Measurements from ENCODE around the gene FFAR1. TPM values are rescaled to one million over a fixed set of nuclear protein-coding genes. Genes with fewer than 3 reads are reported as not detected.
A peak's percentile ranks its signal among the peaks of the same experiment; 100 is the strongest.

FFAR1 gene
- total and polyA plus RNA-seq, 5 donors = not detected

- no peak overlapping the region for H3K27ac ChIP-seq (ENCODE audit: low read length)
- 72% methylated on average over 9 of the region's 9 CpGs for WGBS
- no peaks in the 10 kb centered on the region for H3K27me3 ChIP-seq (ENCODE audit: control insufficient read depth, insufficient read depth)
- ATAC-seq = no peak
- H3K4me3 ChIP-seq (ENCODE audit: low read length) = no peak overlapping the region
- H3K9me3 ChIP-seq (ENCODE audit: control insufficient read depth, low read length) = no peaks in the 10 kb centered on the region
- intact Hi-C loops (cut with DNase I) = no loop called here
- DNase-seq = peak in 1 of 3 donors; percentile 27
- H3K4me1 ChIP-seq (ENCODE audit: control insufficient read depth, insufficient read depth, low read length) = peaks cover 3% of the 10 kb centered on the region
Observed at GRCh38 chr19:35315883-35316282, 31.8 kb upstream of the FFAR1 start.

- no peak for ATAC-seq
Observed at GRCh38 chr19:35316560-35316959, 31.1 kb upstream of the FFAR1 start.

GRCh38 chr19:35317464-35318043, 30.1 kb upstream of the FFAR1 start:
- DNase-seq = peak in 1 of 3 donors; percentile 28
- no peak for ATAC-seq
- intact Hi-C loops (cut with DNase I) = no loop called here
- peaks cover 3% of the 10 kb centered on the region for H3K4me1 ChIP-seq (ENCODE audit: control insufficient read depth, insufficient read depth, low read length)
- H3K27me3 ChIP-seq (ENCODE audit: control insufficient read depth, insufficient read depth) = no peaks in the 10 kb centered on the region
- H3K27ac ChIP-seq (ENCODE audit: low read length) = no peak overlapping the region
- no peak overlapping the region for H3K4me3 ChIP-seq (ENCODE audit: low read length)
- WGBS = 77% methylated on average over 7 of the region's 7 CpGs
- no peaks in the 10 kb centered on the region for H3K9me3 ChIP-seq (ENCODE audit: control insufficient read depth, low read length)

More at GRCh38 chr19:35316560-35316959, 31.1 kb upstream of the FFAR1 start:
- Histone ChIP-seq H3K27ac (ENCODE audit: low read length) (no peak overlapping the region), H3K27me3 (ENCODE audit: control insufficient read depth, insufficient read depth) (no peaks in the 10 kb centered on the region), H3K9me3 (ENCODE audit: control insufficient read depth, low read length) (no peaks in the 10 kb centered on the region), H3K4me1 (ENCODE audit: control insufficient read depth, insufficient read depth, low read length) (peaks cover 3% of the 10 kb centered on the region), H3K4me3 (ENCODE audit: low read length) (no peak overlapping the region)
- intact Hi-C loops (cut with DNase I) = no loop called here
- peak in 1 of 3 donors; percentile 4 for DNase-seq
- 87% methylated on average over 9 of the region's 9 CpGs for WGBS

GRCh38 chr19:35318679-35319448, 28.8 kb upstream of the FFAR1 start:
- H3K27me3 ChIP-seq (ENCODE audit: control insufficient read depth, insufficient read depth) = no peaks in the 10 kb centered on the region
- ATAC-seq (peak; percentile 71 to 91), DNase-seq (peak; percentile 72 to 78 (median 72))
- no peak overlapping the region for H3K4me3 ChIP-seq (ENCODE audit: low read length)
- no peak overlapping the region for H3K27ac ChIP-seq (ENCODE audit: low read length)
- peaks cover 3% of the 10 kb centered on the region for H3K4me1 ChIP-seq (ENCODE audit: control insufficient read depth, insufficient read depth, low read length)
- H3K9me3 ChIP-seq (ENCODE audit: control insufficient read depth, low read length) = no peaks in the 10 kb centered on the region
- intact Hi-C loops (cut with DNase I) = no loop called here
- 48% methylated on average over 16 of the region's 16 CpGs for WGBS

- intact Hi-C loops (cut with DNase I) = no loop called here
- Histone ChIP-seq H3K4me3 (ENCODE audit: low read length) (no peak overlapping the region), H3K4me1 (ENCODE audit: control insufficient read depth, insufficient read depth, low read length) (peaks cover 3% of the 10 kb centered on the region), H3K27ac (ENCODE audit: low read length) (no peak overlapping the region), H3K9me3 (ENCODE audit: control insufficient read depth, low read length) (no peaks in the 10 kb centered on the region), H3K27me3 (ENCODE audit: control insufficient read depth, insufficient read depth) (no peaks in the 10 kb centered on the region)
- ATAC-seq (peak in 1 of 2 donors; percentile 25), DNase-seq (peak in 1 of 3 donors; percentile 35)
- 36% methylated on average over 12 of the region's 12 CpGs for WGBS
Observed at GRCh38 chr19:35320065-35320713, 27.5 kb upstream of the FFAR1 start.

GRCh38 chr19:35321291-35321690, 26.4 kb upstream of the FFAR1 start:
- intact Hi-C loops (cut with DNase I) = no loop called here
- WGBS = 92% methylated on average over 2 of the region's 2 CpGs

GRCh38 chr19:35322014-35322413, 25.7 kb upstream of the FFAR1 start:
- intact Hi-C loops (cut with DNase I) = no loop called here
- no peak for ATAC-seq
- WGBS = 94% methylated on average over 9 of the region's 9 CpGs

More at GRCh38 chr19:35321291-35321690, 26.4 kb upstream of the FFAR1 start:
- Histone ChIP-seq H3K4me3 (ENCODE audit: low read length) (no peak overlapping the region), H3K4me1 (ENCODE audit: control insufficient read depth, insufficient read depth, low read length) (peaks cover 3% of the 10 kb centered on the region), H3K27me3 (ENCODE audit: control insufficient read depth, insufficient read depth) (no peaks in the 10 kb centered on the region), H3K27ac (ENCODE audit: low read length) (no peak overlapping the region), H3K9me3 (ENCODE audit: control insufficient read depth, low read length) (no peaks in the 10 kb centered on the region)
- no peak for DNase-seq
- no peak for ATAC-seq

GRCh38 chr19:35327642-35328041, 20.1 kb upstream of the FFAR1 start:
- no peak overlapping the region for H3K27ac ChIP-seq (ENCODE audit: low read length)
- WGBS = 67% methylated on average over 4 of the region's 4 CpGs
- no peaks in the 10 kb centered on the region for H3K9me3 ChIP-seq (ENCODE audit: control insufficient read depth, low read length)
- no peaks in the 10 kb centered on the region for H3K27me3 ChIP-seq (ENCODE audit: control insufficient read depth, insufficient read depth)
- no peak overlapping the region for H3K4me3 ChIP-seq (ENCODE audit: low read length)
- ATAC-seq (no peak), DNase-seq (no peak)
- no peaks in the 10 kb centered on the region for H3K4me1 ChIP-seq (ENCODE audit: control insufficient read depth, insufficient read depth, low read length)
- intact Hi-C loops (cut with DNase I) = no loop called here

More at GRCh38 chr19:35322014-35322413, 25.7 kb upstream of the FFAR1 start:
- Histone ChIP-seq H3K27ac (ENCODE audit: low read length) (no peak overlapping the region), H3K9me3 (ENCODE audit: control insufficient read depth, low read length) (no peaks in the 10 kb centered on the region), H3K4me1 (ENCODE audit: control insufficient read depth, insufficient read depth, low read length) (peaks cover 3% of the 10 kb centered on the region), H3K4me3 (ENCODE audit: low read length) (no peak overlapping the region), H3K27me3 (ENCODE audit: control insufficient read depth, insufficient read depth) (no peaks in the 10 kb centered on the region)
- DNase-seq = peak in 1 of 3 donors; percentile 11

GRCh38 chr19:35328851-35329285, 18.8 kb upstream of the FFAR1 start, which contains the start of gene CD22:
TSS of gene CD22 (plus strand) at chr19:35329187. CDS start at chr19:35332041, 2,854 bp downstream.
- no peak within 1 kb of the TSS for H3K4me3 ChIP-seq (ENCODE audit: low read length)
- intact Hi-C loops (cut with DNase I) = no loop called here
- 75% methylated on average over 12 of the region's 12 CpGs for WGBS
- H3K27ac ChIP-seq (ENCODE audit: low read length) = no peak within 1 kb of the TSS
- H3K9me3 ChIP-seq (ENCODE audit: control insufficient read depth, low read length) = no peaks in the 10 kb centered on the region
- no peaks in the 10 kb centered on the region for H3K27me3 ChIP-seq (ENCODE audit: control insufficient read depth, insufficient read depth)
- no peak for ATAC-seq
- peak in 1 of 3 donors; percentile 13 for DNase-seq
- no peaks in the 10 kb centered on the region for H3K4me1 ChIP-seq (ENCODE audit: control insufficient read depth, insufficient read depth, low read length)

- 84% methylated on average over 4 of the region's 4 CpGs for WGBS
Observed at GRCh38 chr19:35329323-35329722, 18.4 kb upstream of the FFAR1 start.

GRCh38 chr19:35330475-35330874, 17.2 kb upstream of the FFAR1 start:
- 53% methylated on average over 7 of the region's 7 CpGs for WGBS

More at GRCh38 chr19:35329323-35329722, 18.4 kb upstream of the FFAR1 start:
- Histone ChIP-seq H3K9me3 (ENCODE audit: control insufficient read depth, low read length) (no peaks in the 10 kb centered on the region), H3K27me3 (ENCODE audit: control insufficient read depth, insufficient read depth) (no peaks in the 10 kb centered on the region), H3K27ac (ENCODE audit: low read length) (no peak overlapping the region), H3K4me1 (ENCODE audit: control insufficient read depth, insufficient read depth, low read length) (no peaks in the 10 kb centered on the region), H3K4me3 (ENCODE audit: low read length) (no peak overlapping the region)
- DNase-seq = peak in 1 of 3 donors; percentile 23
- intact Hi-C loops (cut with DNase I) = no loop called here
- ATAC-seq = peak in 1 of 2 donors; percentile 16

More at GRCh38 chr19:35330475-35330874, 17.2 kb upstream of the FFAR1 start:
- no peak for ATAC-seq
- H3K27me3 ChIP-seq (ENCODE audit: control insufficient read depth, insufficient read depth) = no peaks in the 10 kb centered on the region
- H3K27ac ChIP-seq (ENCODE audit: low read length) = no peak overlapping the region
- H3K4me1 ChIP-seq (ENCODE audit: control insufficient read depth, insufficient read depth, low read length) = no peaks in the 10 kb centered on the region
- no peak overlapping the region for H3K4me3 ChIP-seq (ENCODE audit: low read length)
- intact Hi-C loops (cut with DNase I) = no loop called here
- DNase-seq = peak in 2 of 3 donors; percentile 2 to 17
- no peaks in the 10 kb centered on the region for H3K9me3 ChIP-seq (ENCODE audit: control insufficient read depth, low read length)

Data from right cardiac atrium (tissue), 5 donors.